ENCODE results near the gene VIPR1. TPM values are rescaled to one million over a fixed set of nuclear protein-coding genes. Genes with fewer than 3 reads are reported as not detected.

VIPR1 gene
- total RNA-seq, 2 experiments from 2014 or later, result 5.9 to 6.5 TPM

GRCh38 chr3:42498034-42498433 lies 4.4 kb upstream of the VIPR1 start:
- Mint-ChIP-seq H3K9me3 (no peaks in the 10 kb centered on the region), H3K4me3 (no peak overlapping the region), H3K36me3 (no peaks in the 10 kb centered on the region), H3K27me3 (peaks cover 29% of the 10 kb centered on the region), H3K4me1 (ENCODE audit: low read depth) (peaks cover 20% of the 10 kb centered on the region), H3K27ac (no peak overlapping the region)
- POLR2A ChIA-PET, result no interaction called here
- DNase-seq, result no peak
- intact Hi-C loops (cut with micrococcal nuclease), result no loop called here
- CTCF ChIA-PET, result interaction anchor here (0.7 to 1.9 kb wide), 2 partner anchors 39 to 50 kb away, joined by 3 to 7 read pairs; no protein-coding TSS in a partner anchor

DNA sequence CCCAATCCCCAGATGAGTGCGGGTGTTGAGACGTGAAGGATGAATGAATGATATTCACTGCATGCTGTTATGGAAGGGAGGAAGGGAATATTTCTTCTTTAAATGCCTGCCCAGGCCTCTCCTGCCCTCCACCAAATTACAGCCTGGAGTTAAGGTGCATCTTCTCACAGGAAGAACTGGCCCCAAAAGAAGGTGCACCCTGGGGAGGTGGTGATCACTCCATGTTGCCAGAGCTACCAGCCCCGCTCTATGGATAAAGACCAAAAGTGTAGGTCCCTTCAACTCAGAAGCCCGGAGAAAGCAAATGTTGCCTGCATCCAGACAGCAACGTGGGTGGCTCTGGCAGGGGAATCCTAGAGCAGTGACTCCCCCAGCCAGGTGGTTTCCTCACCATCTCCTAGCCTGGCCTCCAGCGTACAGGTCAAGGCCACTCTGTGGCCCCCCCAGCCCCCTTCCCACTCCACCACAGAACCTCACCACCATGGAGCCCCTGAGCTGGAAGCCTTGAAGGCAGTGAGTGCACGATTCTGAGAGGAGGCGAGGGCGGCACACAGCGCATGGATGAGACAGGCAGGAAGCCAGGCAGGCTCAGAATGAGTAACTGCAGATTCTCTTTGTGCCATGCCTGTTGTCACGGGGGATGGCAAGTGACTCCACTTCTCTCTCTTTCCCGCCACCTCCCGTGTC lies 3.5 kb upstream of the VIPR1 start:
- ChIA-PET CTCF (no interaction called here), POLR2A (no interaction called here)
- H3K27me3 Mint-ChIP-seq, result peaks cover 29% of the 10 kb centered on the region
- no peaks in the 10 kb centered on the region for H3K9me3 Mint-ChIP-seq
- peaks cover 29% of the 10 kb centered on the region for H3K4me1 Mint-ChIP-seq (ENCODE audit: low read depth)
- H3K4me3 Mint-ChIP-seq, result no peak overlapping the region
- H3K27ac Mint-ChIP-seq, result no peak overlapping the region
- H3K36me3 Mint-ChIP-seq, result no peaks in the 10 kb centered on the region
- intact Hi-C loops (cut with micrococcal nuclease), result no loop called here
- DNase-seq, result peak; percentile 72

GRCh38 chr3:42499478-42499871 lies 3.0 kb upstream of the VIPR1 start:
- ChIA-PET CTCF (no interaction called here), POLR2A (no interaction called here)
- peak; percentile 16 for DNase-seq
- peaks cover 33% of the 10 kb centered on the region for H3K4me1 Mint-ChIP-seq (ENCODE audit: low read depth)
- H3K36me3 Mint-ChIP-seq, result no peaks in the 10 kb centered on the region
- H3K4me3 Mint-ChIP-seq, result no peak overlapping the region
- H3K9me3 Mint-ChIP-seq, result no peaks in the 10 kb centered on the region
- H3K27me3 Mint-ChIP-seq, result peaks cover 29% of the 10 kb centered on the region
- H3K27ac Mint-ChIP-seq, result no peak overlapping the region
- intact Hi-C loops (cut with micrococcal nuclease), result no loop called here

DNA sequence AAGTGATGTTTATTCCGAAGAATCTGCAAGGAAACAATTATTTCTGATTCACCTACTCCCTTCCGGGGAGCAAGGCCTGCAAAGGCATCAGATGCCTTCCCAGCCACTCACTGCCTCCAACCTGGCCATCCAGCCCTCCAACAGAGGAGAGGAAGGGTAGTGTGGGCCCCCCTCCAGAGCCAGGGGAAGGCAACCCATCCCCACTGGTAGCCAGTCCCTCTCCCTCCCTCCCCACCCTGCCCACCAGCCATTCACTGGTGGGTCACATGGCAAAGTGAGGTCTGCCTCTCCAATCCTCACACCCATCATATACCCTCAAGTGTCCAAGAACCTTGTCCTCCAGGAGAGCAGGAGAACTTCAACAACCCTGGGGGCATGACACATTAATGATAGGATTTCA lies 2.4 kb upstream of the VIPR1 start:
- Mint-ChIP-seq H3K4me1 (ENCODE audit: low read depth) (peaks cover 33% of the 10 kb centered on the region), H3K27ac (no peak overlapping the region), H3K27me3 (peaks cover 29% of the 10 kb centered on the region), H3K9me3 (no peaks in the 10 kb centered on the region), H3K36me3 (no peaks in the 10 kb centered on the region), H3K4me3 (no peak overlapping the region)
- DNase-seq, result no peak
- intact Hi-C loops (cut with micrococcal nuclease), result loop anchor here (5.0 kb wide), 1 partner anchor 102 kb away; the partner anchor contains the start of gene NKTR
- POLR2A ChIA-PET, result no interaction called here
- CTCF ChIA-PET, result interaction anchor here (1.9 to 3.2 kb wide), 6 partner anchors 10 to 252 kb away, joined by 7 to 76 read pairs (median 24); no protein-coding TSS in a partner anchor

DNA sequence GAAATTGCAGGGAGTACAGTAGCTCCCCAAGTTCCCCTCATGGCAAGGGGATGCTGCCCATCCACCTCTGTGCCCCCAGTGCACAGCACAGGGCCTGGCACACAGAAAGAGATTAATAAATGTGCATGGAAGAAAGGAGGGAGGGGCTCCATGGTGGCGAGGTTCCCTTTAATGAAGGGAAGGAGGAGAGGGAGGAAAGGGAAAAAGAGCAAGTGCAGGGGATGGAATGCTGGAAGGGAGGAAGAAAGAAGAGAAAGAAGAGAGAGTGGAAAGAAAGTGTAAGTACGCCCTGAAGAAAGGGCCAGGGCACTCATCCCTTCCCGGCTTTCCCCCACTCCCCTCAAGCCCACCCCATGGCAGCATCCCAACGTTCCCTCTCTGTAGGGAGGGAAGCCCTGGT lies 1.5 kb upstream of the VIPR1 start:
- ChIA-PET CTCF (interaction anchor here (0.6 to 3.2 kb wide), 20 partner anchors 9 to 253 kb away, joined by 3 to 76 read pairs (median 10); no protein-coding TSS in a partner anchor), POLR2A (interaction anchor here (0.7 to 1.9 kb wide), 2 partner anchors 19 to 36 kb away, joined by 3 to 5 read pairs; no protein-coding TSS in a partner anchor)
- Mint-ChIP-seq H3K36me3 (no peaks in the 10 kb centered on the region), H3K9me3 (no peaks in the 10 kb centered on the region), H3K27ac (no peak overlapping the region), H3K4me3 (peak overlapping the region; percentile 91), H3K27me3 (peaks cover 29% of the 10 kb centered on the region), H3K4me1 (ENCODE audit: low read depth) (peaks cover 33% of the 10 kb centered on the region)
- DNase-seq, result peak; percentile 2
- intact Hi-C loops (cut with micrococcal nuclease), result loop anchor here (5.0 kb wide), 1 partner anchor 101 kb away; the partner anchor contains the start of gene NKTR

GRCh38 chr3:42501321-42501680 lies 1.1 kb upstream of the VIPR1 start:
- Mint-ChIP-seq H3K4me1 (ENCODE audit: low read depth) (peaks cover 33% of the 10 kb centered on the region), H3K36me3 (no peaks in the 10 kb centered on the region), H3K27me3 (peaks cover 29% of the 10 kb centered on the region), H3K4me3 (peak overlapping the region; percentile 91), H3K27ac (no peak overlapping the region), H3K9me3 (no peaks in the 10 kb centered on the region)
- ChIA-PET POLR2A (interaction anchor here (0.7 to 1.9 kb wide), 3 partner anchors 18 to 35 kb away, joined by 3 to 6 read pairs (median 5); no protein-coding TSS in a partner anchor), CTCF (interaction anchor here (0.6 to 3.2 kb wide), 25 partner anchors 8 to 281 kb away, joined by 3 to 76 read pairs (median 6); no protein-coding TSS in a partner anchor)
- DNase-seq, result peak; percentile 22
- intact Hi-C loops (cut with micrococcal nuclease), result loop anchor here (5.0 kb wide), 1 partner anchor 101 kb away; the partner anchor contains the start of gene NKTR

DNA sequence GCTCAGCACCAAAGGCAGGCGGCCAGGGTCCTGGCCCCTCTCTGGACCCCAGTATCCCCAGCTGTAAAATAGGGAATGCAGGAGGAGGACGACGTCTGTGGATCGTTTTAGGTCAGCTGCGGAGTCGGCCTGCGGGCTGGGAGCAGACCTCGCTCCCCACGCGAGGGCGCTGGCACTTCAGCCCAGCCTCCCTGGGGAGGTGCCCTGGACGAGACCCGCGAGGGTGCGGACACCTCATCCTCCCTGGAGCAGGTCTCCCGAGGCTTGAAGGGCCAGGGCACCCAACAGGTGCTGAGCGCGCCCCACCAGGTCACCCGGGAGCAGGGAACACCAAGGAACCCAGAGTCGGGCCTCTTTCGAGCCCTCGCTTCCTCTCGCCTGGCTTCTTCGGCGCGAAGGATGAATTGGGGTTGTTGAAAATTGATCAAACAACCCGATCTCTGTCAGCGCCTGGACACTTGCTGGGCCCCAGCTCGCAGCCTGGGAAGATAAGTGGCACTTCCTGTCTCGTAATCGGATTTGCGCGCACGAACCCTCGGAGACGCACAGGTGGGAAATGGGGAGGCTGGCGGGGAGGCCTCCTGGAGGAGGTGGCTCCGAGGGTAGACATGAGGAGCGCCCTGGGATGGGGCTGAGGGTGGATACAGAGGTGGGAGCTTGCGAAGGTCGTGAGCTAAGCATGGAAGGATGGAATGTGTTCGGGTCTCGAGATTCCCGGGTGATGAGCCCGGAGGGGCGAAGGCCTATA lies 588 bp upstream of the VIPR1 start:
- intact Hi-C loops (cut with micrococcal nuclease), result loop anchor here (1.0 to 5.0 kb wide), 6 partner anchors 17 to 136 kb away; partner anchors contain the start of gene NKTR
- CTCF ChIA-PET, result interaction anchor here (0.6 to 3.2 kb wide), 33 partner anchors 8 to 379 kb away, joined by 3 to 76 read pairs (median 4); no protein-coding TSS in a partner anchor
- H3K9me3 Mint-ChIP-seq, result no peaks in the 10 kb centered on the region
- no peaks in the 10 kb centered on the region for H3K36me3 Mint-ChIP-seq
- DNase-seq, result peak; percentile 81
- peak overlapping the region; percentile 91 for H3K4me3 Mint-ChIP-seq
- POLR2A ChIA-PET, result interaction anchor here (0.7 to 1.9 kb wide), 10 partner anchors 10 to 1303 kb away, joined by 3 to 6 read pairs (median 4); partner anchors contain the start of genes CTNNB1, SEC22C and SS18L2
- no peak overlapping the region for H3K27ac Mint-ChIP-seq
- peaks cover 36% of the 10 kb centered on the region for H3K4me1 Mint-ChIP-seq (ENCODE audit: low read depth)
- peaks cover 29% of the 10 kb centered on the region for H3K27me3 Mint-ChIP-seq

- intact Hi-C loops (cut with micrococcal nuclease), result loop anchor here (5.0 kb wide), 1 partner anchor 99 kb away; the partner anchor contains the start of gene NKTR
- no peaks in the 10 kb centered on the region for H3K9me3 Mint-ChIP-seq
- H3K27me3 Mint-ChIP-seq, result peaks cover 26% of the 10 kb centered on the region
- peak; percentile 9 for DNase-seq
- no peaks in the 10 kb centered on the region for H3K36me3 Mint-ChIP-seq
- H3K4me1 Mint-ChIP-seq (ENCODE audit: low read depth), result peaks cover 48% of the 10 kb centered on the region
- H3K4me3 Mint-ChIP-seq, result peak overlapping the region; percentile 77
- H3K27ac Mint-ChIP-seq, result peak overlapping the region; percentile 50
- POLR2A ChIA-PET, result interaction anchor here (1.9 kb wide), 1 partner anchor 31 kb away, joined by 6 read pairs; no protein-coding TSS in a partner anchor
- CTCF ChIA-PET, result interaction anchor here (0.6 to 2.9 kb wide), 4 partner anchors 10 to 242 kb away, joined by 3 to 11 read pairs (median 6); no protein-coding TSS in a partner anchor
Observed at GRCh38 chr3:42503251-42503924, 945 bp downstream of the VIPR1 start.

DNA sequence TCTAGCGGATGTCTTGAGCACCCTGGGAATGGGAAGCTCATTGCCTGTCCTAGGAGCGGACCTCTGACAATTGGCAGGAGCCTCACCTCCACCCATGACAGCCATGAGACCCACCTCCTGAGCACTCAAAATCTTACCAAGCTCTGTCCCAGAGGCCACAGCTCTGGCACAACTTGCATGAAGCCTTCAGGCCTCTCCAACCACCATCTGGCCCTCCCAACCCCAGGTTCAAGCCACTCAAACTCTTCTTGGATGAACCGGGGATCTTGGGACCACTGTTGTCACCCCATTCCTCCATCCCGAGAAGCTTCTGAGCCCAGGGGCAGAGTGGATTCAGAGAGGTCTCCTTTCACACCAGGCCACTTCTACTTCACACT lies 1.5 kb downstream of the VIPR1 start:
- intact Hi-C loops (cut with micrococcal nuclease), result loop anchor here (5.0 kb wide), 1 partner anchor 98 kb away; the partner anchor contains the start of gene NKTR
- Mint-ChIP-seq H3K36me3 (no peaks in the 10 kb centered on the region), H3K9me3 (no peaks in the 10 kb centered on the region), H3K27ac (no peak overlapping the region), H3K4me3 (peak overlapping the region; percentile 77), H3K4me1 (ENCODE audit: low read depth) (peaks cover 51% of the 10 kb centered on the region), H3K27me3 (peaks cover 21% of the 10 kb centered on the region)
- ChIA-PET POLR2A (no interaction called here), CTCF (interaction anchor here (1.2 kb wide), 1 partner anchor 10 kb away, joined by 3 read pairs; no protein-coding TSS in a partner anchor)
- DNase-seq, result peak; percentile 6

GRCh38 chr3:42504334-42505127 lies 2.1 kb downstream of the VIPR1 start:
- POLR2A ChIA-PET, result no interaction called here
- Mint-ChIP-seq H3K27me3 (peaks cover 16% of the 10 kb centered on the region), H3K4me1 (ENCODE audit: low read depth) (peaks cover 47% of the 10 kb centered on the region), H3K27ac (peak overlapping the region; percentile 38), H3K4me3 (no peak overlapping the region), H3K36me3 (no peaks in the 10 kb centered on the region), H3K9me3 (no peaks in the 10 kb centered on the region)
- DNase-seq, result peak; percentile 5
- intact Hi-C loops (cut with micrococcal nuclease), result loop anchor here (5.0 kb wide), 1 partner anchor 98 kb away; the partner anchor contains the start of gene NKTR
- CTCF ChIA-PET, result interaction anchor here (1.2 to 2.1 kb wide), 3 partner anchors 9 to 45 kb away, joined by 3 to 5 read pairs (median 4); no protein-coding TSS in a partner anchor

Data from activated CD4-positive, alpha-beta memory T cell treated with anti-CD3 and anti-CD28 coated beads for 36 hours (primary cell).